GM19025 (cell line): ENCODE measurements around the gene COL19A1.
"Not testable (repeated sequence)": the region's sequence is repeated elsewhere in the genome, so short reads cannot be mapped to it uniquely, and the experiment has no call there.

ENCODE experiments used
- ATAC-seq: cut with Tn5 transposase; IDR thresholded peaks from one replicate; pipeline ENCODE4 v1.9.1; 2021; ENCODE audit warnings: mild to moderate bottlenecking, low read depth, moderate library complexity; ENCODE audit not compliant: unreplicated experiment

The COL19A1 gene

DNA sequence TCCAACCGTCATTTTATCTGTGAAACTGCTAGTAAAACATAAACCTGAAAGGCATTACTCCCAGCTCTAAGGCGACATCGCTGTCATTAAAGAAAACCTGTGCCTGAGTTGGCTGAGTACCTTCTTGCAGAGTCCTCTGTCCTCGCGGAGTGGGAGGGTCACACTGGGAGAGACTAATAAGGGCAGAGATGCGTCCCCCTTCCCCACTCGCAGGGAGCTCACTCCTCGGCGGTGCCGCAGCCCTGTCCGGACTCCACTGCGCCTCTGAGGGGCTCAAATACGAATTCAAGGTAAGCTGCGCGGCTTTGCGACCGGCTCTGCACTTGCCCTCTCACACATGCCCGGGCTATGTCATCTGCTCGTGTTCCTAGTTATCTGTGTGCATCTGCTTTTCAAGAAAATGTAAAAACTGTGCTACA, at the start of gene COL19A1:
Gene COL19A1 (plus strand): TSS at position 206 of the 419 bp plus-strand sequence. CDS start 13,012 bp downstream, outside the sequence.
- ATAC-seq, result peak; percentile 52

DNA sequence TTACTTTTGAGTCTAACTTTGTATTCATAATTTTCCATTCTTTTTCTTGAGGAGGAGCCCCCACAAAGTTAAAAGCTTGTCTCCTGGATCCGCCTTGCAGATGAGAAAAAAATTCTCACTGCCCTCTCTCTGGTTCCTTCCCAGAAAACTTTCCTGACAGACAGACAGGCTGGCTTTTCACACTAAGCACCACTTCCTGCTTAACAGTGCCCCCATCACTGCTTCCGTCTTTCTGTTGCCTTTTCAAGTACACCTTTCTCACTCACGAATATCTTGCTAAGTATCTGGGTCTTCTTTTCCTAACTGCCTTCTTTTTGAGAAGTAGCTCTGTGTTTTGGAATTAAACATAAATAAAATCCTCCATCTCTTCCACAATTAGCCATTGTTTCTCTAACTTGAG, 49.8 kb upstream of the COL19A1 start:
- ATAC-seq, result no peak

DNA sequence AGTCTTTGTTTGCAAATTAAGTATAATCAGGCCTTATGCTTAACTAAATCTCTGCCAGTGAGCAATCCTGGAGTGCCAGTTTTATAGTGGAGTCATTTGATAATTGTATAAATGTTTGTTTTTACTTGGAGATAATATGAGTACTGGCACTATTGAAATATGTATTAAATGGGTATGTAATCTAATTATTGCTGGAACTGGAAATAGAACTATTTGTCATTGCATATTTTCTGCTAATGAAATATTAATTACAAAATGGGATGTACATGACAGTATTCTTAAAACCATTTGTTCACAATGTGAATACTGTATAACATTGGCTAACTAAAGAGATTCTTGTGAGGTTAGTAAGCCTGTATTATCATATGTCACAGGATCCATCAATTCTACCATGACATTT, 49.0 kb upstream of the COL19A1 start:
- ATAC-seq, result no peak

DNA sequence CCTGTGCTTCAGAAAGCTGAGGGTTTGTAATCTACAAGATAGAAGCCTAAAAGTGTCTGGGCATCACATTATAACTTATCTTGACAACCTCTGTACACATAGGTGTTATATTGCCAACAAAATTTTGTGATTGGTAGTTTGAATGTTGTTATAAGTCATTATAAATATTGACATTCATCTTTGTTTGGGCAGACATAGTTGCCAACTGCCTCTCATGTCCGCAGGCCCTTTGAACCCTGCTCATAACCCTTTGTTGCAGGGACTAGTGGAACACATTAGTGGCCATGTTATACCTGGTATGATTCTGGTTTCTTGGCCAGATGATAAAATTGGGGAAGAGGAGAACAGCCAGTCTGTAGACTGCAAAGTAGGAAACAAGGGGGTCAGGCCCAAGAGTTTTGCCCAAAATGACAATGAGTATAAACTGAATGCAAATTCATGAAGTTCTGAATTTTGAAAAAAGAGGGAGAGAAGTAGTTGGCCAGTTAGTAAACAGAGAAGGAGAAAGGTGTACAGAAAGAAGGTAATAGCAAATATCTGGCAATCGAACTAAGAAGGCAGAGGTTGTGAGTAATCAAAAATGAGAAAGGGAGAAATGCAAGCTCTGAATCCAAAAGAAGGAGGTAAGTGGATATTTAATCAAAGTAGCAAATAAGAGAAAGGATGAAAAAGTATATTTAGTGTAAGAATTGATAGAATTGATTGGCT, 48.0 kb upstream of the COL19A1 start:
- ATAC-seq, result no peak

DNA sequence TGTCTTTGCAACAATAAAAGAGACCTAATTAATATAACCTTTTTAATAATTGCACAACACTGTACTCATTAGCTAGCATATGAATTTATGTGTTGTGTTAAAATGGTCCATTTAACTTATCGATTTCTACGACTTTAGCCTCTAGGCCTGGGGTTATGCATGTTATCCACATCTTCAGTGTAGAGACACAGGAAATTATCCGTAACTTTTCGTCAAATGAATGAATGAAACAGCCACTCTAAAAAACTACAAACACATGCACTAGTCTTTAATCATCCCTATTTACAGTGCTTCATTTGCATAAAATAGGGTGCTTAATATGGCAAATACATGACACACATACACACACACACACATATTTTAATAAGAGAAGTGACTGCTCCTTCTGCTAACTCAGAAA, 47.2 kb upstream of the COL19A1 start:
- no peak for ATAC-seq

DNA sequence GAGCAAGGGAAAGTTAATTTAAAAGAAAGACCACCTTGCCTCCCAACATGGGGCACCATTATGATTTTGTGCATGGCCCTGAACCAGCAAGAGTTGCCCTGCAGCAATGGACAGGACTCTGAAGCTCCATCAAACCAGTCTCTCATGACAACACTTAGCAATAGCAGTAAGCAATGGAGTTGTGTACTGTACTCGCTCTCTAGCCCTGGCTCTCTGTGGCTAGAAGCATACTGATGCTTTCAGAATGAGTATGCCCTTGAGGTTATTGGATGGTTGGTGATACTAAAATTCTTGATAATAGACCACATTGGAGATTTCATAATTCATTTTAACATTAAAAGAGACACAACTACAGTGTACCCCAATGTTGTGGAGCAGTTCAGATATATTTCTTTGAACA, 46.3 kb upstream of the COL19A1 start:
- ATAC-seq, result no peak

DNA sequence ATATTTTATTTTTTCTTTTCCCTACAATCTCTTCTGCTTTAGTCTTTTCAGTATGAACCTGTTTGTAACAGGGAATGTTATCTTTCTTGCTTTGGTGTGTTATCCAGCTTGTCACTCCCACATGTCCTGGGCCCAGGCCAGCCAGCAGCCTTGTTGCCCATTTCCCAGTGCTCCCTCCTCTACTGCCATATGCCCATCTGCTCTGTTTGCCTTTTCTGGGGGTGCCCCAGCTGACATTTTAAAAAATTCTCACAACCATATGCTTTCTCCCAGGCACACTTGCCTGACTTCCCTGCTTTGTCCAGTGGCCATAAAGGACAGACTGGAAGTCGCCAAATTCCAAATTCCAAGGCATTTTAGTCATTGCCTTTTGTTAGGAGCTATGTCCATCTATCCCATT, 45.9 kb upstream of the COL19A1 start:
- no peak for ATAC-seq

DNA sequence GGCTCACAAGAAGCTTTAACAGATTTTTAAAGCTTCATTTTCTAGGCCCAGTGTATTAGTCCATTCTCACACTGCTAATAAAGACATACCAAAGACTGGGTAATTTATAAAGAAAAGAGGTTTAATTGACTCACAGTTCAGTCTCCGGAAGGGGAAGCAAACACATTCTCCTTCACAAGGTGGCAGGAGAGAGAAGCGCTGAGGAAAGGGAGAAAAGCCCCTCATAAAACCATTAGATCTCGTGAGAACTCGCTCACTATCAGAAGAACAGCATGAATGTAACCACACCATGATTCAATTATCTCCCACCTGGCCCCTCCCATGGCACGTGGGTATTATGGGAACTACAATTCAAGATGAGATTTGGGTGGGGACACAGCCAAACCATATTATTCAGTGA, 42.0 kb upstream of the COL19A1 start:
- not testable (repeated sequence) for ATAC-seq

DNA sequence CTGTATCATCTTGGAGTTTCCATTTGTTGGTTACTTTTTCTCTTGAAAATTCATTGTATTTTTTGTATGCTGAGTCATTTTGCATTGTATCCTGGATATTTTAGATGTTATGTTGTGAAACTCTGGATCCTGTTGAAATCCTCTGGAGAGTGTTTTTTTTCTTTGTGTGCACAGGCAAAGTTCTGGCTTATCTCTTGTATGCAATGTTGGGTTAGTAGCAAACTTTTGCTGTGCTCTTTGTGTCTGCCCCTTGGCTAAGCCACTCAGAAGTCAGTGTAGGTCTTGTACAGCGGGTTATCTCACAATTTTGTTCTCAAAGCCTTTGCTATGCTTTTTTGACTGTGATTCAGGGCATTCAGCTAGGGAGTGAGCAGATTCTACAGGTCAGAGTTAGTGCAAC, 40.5 kb upstream of the COL19A1 start:
- no peak for ATAC-seq

DNA sequence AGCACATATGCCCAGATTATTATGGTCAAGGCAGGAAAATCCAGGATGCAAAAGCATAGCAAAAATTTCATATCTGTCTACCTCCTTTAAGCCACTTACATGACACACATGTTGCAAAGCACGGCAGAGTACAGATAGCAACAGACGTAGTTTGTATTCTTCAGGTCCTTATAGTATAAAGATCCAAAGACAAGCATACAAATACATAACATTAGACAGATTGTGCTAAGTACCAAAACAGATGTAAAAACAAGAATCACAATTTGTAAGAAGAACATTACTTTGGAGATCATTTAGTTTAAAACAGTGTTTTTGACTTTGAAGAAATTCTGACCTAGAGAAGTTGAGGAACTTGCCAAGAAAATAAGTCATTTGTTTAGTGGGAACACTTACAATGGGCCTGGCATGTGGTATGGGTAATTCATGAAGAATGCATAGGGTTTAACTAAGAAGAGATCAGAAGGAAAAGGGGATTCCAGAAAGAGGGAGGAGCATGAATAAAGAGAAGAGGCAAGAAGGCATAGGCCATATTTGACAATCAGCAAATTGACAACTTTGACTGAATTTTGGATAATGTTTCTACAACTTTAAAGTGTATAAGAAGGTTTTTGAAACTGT, 39.0 kb upstream of the COL19A1 start:
- ATAC-seq, result no peak

DNA sequence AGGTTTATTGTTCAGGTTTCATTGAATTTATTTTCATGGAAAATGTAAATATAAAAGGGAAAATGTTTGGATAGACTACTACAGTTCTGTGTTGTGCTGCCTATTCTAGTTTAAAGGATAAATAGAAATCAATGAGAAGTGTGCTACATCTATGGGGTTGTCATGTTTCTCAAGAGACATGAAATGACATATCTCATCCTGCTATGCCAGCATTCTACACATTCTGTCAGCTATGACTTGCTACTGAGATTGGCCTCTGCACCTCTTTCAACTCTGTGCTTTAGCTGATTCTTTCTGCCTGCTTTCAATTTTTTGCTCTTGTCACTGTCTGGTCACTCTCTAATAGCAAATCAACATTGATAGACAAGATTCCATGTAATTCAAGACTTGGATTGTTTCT, 33.8 kb upstream of the COL19A1 start:
- ATAC-seq, result no peak

DNA sequence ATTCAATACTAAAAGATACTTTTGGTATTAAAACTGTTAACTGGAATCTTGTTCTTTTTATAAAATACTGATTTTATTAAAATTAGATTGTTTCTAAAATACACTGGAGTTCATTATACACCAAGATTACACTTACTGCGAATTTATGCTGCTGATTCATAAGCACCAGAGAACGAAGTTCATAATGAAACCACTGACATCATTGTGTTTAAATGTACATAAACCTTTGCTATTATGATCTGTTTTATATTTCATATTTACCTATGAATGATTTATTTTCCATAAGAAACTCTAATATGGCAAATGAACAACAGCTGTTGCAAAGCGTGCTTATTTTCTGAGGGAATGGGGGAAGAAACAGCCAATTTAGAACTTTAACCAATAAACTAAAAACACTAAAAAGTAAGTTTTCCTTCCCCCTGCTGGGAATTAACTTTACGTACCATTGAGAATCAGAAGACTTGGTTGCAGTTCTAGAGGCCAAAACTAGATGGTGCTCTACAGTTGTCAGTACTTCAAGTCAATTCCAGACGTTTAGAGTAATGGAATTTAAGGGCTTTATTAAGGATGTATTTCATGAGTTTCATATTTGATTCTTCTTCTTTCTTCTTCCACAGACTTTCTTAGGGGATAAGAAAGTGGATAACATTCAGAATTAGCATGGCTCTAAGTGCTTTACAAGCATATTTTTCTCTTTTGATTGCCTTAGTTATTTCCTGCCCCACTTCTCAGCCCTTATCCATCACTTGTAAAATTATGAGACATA, 30.8 kb upstream of the COL19A1 start:
- peak; percentile 51 for ATAC-seq

DNA sequence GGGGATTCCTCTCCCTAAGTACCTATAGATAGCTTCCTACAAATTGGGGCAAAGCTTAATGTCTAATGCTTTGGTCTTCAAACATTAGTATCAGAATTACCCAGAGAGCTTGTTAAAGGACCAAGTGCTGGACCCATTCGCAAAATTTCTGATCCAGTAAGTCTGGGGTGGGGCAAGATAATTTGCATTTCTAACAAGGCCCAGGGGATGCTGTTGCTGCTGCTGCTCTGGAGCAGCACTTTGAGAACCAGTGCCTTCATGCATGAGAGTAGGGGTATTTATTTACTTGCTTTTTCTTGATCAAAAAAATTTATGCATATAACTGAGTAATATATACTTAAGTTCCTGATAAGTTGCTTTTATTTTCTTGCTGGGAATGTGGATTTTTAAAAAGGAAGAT, 24.5 kb upstream of the COL19A1 start:
- ATAC-seq, result no peak

DNA sequence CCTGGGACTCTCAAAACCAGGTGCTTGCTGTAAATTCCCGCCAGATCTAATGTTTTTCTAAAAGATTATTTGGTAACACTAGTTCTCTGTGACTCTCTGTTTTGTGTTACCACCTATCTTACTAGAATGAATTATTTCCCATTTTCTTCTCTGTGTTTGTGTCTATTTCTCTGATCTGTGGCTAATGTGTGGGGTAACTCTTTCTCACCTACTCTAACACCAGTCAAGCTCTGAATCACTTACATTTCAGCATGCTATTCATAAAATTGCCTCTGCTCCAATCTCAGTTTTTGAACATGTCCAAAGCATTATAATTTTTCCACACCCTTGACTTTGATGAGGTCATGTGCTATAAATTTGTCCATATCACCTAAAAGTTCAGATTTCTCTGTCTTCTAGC, 23.2 kb upstream of the COL19A1 start:
- ATAC-seq, result no peak

DNA sequence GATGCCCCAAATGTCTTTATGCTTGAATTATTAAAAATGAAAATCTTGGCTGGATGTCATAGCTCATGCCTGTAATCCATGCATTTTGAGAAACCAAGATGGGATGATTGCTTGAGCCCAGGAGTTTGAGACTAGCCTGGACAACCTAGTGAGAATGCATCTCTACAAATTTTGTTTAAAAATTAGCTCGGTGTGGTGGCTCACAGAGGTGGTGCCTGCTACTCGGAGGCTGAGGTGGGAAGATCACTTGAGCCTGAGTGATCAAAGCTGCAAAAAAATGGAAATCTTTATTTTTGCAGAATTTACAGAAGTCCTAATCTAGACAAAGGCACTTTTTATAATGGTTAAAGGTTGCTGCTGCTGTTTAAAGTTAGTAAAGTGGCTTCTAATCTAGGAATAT, 20.0 kb upstream of the COL19A1 start:
- no peak for ATAC-seq

DNA sequence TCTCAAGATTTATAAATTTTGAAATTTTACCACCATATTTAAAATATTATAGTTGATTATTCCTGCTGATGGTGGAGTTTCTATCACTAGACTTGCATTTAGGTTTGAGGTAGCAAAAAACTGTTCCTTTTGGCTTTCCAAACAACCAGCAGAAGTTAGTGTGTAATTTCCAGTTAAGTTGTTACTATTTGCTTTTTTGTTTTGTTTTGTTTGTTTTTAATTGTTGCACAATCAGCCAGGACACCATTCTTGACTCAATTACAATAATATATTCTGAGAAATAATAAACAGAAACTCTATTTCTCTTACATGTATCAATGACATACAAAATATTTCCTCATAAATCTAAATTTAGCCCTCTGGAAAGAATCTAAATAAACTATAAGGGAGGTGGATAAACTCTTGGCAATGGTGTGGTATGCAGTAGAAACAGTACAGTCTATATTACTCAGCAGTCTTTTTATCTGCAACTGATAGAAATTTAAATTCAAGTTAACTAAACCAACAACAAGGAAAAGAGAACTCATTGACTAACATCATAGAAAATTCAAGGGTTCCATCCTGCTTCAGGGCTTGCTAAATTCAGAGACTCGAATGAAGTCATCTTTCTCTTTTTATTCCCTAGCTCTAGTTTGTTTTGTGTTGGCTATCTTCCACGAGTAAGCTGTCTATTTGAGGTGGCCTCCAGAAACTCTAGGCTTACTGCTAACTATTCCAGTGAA, 19.4 kb upstream of the COL19A1 start:
- ATAC-seq, result no peak

DNA sequence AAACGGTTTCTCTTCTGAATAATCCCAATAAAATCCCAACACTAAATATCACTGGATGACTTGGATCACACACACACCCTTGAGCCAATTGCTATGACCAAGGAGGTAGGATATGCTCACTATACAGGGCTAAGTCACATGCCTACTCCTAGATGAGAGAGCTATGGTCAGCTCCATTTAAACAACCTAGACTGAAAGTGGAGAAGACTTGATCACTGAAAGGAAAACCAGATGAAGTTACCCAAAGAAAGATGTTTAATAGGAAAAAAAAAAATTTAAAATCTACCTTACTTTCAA, 18.9 kb upstream of the COL19A1 start:
- no peak for ATAC-seq

DNA sequence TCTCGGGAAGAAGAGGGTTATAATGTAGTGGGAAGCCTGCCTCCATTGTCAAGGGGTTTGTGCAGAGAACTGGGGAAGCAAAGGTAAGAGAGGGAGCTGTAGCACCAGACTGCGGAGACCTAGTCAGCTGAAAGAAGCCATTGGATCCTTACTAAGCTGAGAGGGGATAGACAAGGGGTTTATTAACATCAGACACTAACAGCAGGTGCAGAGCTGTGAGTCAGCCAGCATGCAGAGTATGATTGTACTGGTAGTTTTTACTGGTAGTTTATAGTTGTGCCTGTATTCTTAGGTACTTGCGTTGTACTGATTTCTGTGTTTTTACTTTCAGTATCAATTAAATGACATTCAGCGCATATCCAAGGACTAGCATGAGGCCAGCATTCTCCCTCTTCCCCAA, 17.8 kb upstream of the COL19A1 start:
- no peak for ATAC-seq

DNA sequence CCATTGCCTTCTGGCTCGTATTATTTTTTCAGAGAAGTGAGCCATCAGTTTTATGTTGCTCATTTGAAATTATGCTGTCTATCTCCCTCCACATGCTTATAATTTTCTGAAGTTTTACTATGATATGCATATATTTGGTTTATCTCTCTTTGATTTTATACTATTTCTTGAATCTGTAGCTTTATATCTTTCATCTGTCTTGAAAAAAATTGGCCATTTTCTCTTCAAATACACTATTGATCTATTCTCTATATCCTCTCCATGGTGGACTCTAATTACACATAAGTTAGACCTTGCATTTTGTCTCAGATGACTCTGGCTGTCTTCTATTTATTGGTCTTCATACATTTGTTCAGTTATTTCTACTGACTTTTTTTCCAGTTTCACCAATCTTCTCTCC, 13.7 kb upstream of the COL19A1 start:
- ATAC-seq, result no peak

DNA sequence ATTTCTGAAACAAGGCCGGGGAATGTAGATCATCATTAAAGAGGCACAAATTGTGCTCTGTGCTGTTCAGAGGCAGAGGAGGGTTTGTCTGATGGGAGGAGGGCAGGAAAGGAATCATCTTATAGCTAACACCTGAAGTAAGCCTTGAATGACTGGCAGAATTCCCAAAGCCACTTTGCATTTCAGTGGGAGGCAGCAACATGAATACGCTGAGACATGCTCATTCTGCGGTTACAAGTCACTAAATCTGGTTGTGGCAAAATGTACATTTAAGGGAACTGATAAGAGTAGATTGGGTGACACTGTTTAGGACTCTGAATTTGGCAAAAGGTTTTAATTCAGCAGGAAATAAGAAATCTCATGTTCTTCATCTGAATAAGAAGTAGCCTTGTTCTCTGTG, 4.4 kb upstream of the COL19A1 start:
- no peak for ATAC-seq

DNA sequence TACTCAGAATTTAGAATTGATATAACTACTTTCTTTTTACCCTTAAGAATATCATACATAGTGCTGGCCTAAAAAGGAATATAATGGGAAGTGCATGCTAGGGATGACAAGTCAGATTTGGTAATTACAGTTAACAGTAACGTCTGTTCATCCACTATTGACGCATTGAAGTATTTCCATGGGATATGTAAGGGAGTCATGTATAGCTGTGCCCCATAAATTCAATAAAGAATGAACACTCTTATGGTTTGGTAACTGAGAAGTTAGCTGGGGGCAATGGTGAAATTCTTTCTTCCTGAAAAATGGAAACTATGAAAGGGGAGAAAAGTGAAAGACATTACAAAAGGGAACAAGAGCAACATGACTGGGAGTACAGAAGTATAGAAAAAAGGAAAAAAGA, 2.6 kb upstream of the COL19A1 start:
- no peak for ATAC-seq
